HG02973 (cell line): ENCODE results near the gene DAPK1.

ENCODE experiments used
- ATAC-seq: cut with Tn5 transposase; IDR thresholded peaks from one replicate; pipeline ENCODE4 v1.9.1; 2021; ENCODE audit warnings: moderate library complexity; ENCODE audit not compliant: unreplicated experiment

Gene DAPK1

DNA sequence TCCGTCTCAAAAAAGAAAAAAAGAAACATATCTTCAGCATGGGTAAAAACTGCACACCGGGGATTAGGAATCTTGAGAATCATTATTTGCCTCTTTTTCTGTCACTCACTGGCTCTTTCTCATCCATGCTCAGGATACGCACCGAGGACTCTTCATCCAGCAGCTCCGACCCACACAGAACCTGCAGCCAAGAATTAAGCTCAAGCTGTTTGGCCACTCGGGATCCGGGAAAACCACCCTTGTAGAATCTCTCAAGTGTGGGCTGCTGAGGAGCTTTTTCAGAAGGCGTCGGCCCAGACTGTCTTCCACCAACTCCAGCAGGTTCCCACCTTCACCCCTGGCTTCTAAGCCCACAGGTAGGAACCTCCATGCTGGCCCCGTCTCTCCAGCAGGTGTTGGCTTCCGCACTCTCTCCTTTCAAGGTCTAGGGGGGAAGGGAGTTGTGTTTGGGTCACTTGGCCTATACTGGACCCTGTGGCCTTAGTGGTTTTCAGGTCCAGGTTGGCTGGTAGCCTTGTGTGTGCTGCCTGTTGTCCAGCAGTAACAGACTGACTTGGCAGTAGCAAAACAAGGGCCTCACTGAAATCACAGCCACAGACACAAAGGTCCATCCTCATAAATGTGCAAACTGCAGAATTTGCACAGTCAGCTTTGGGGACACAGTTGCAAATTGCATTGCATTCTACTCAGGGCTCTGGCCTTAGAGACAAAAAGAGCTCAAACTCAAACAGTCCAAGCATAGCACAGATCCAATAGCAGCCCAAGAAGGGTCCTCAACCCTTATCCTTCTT lies 183.8 kb downstream of the DAPK1 start:
- ATAC-seq: no peak

DNA sequence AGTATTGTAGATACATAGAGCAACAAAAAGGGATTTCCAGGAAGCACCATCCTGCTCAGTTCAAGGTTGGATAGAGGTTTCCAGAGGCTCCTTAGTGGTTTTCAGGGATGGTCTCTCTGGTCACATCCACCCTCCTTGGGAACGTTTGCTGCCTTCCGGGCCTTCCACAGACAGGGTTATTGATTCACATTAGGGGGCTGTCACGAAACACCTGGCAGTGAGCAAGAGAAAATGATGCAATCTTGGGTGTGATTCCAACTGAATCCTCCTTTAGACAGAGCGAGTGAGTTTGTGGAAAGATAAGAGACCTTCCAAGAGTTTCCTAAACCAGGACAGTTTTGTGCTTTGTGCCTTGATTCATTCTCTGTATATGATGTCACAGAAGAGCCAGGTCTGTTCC lies 184.4 kb downstream of the DAPK1 start:
- no peak for ATAC-seq

DNA sequence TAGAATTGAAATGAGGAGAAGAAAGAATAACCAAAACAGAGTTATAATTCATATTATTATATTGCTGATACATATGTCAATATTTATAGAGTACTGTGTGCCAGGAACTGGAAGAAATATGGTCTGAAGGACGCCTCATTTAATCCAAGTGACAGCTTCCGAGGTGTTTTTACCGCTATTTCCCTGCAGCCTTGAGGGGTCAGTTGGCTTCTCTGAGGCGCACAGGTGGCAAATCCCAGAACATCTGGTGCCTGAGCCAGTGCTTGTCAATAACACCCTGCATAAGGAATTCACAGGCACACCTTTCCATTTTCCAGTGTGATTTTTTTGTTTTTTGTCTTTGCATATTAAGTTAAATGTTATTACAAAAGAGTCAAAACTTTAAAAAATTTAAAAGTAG lies 185.0 kb downstream of the DAPK1 start:
- ATAC-seq: no peak

DNA sequence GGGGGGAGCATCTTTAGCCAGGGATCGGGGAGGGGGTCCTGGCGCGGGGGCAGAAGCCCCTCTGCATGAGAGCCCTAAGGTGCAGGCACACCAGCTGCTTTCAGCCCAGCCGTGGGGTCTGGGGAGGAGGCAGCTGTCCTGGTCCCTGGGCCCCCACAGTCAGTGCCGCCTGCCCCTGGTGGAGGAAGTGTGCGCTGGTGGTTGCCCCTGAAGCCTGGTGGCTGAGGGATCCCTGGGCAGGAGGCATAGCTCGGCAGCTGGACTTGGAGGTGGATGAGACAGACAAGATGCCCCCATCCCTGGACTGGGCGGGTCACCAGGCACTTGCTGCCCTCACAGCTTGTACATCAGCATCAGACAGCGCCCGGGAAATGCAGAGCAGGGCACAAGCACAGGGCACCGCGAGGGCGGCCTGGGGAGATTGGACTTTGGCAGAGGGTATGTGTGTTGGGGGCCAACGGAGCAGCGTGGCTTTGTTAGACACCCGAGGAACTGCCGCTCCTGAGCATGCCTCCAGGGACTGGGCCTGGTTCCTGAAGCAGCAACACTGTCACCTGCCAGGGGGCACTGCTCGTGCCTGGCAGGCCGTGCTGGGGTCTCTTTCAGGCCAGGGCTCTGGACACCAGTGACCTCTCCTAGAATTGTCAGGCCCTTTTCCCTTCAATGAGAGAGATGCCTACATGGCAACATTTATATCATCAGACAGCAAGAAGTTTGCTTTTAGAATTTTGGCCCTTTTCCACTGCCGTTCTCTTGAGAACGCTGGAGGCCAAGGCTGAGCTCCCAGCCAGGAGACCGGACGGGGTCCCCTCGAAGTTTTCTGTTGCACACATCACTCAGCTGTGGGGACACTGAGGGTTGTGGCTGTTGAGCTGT lies 186.3 kb downstream of the DAPK1 start:
- no peak for ATAC-seq

DNA sequence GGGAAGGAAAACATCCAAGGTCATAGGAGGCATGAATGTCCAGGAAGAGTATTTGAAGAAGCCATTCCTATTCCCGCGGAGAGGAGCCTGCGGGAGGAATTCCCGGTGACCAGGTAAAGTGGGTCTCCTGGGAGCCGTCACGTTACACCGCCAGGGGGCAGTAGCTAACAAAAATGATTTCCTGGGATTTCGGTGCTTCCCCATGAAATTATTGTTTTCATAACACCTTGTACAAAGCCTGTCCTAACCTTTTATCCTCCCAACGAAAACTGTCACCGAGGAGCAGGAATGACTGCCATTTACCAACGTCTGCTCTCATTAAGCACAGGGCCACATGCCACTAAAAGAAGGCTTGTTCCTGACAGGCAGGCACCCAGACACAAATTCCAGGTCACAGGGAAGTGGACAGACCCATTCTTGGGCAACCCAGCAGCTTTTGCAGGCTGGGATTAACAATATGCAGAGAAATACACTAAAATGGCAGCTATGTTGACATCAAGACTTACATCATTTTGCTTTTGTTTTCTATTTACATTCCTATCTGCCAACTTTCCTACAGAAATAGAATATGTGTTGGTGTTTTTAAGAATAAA lies 187.1 kb downstream of the DAPK1 start:
- no peak for ATAC-seq

DNA sequence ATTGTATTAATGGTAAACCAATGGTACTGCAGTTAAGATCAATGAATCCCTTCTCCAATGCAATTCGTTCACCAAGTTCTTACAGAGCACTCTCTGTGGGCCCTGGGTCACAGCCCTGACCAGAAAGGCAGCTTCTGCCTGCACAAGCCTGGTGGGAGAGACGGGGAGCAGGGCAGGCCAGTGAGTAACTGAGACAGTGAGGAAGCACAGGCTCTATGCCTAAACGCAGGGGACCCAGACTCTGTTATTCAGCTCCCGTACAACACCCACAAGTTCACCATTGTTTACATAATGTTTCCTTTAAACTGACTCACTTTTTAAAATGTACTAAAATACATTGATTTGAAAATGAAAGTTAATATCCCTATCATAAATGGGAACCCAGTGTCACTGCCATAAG lies 187.8 kb downstream of the DAPK1 start:
- ATAC-seq: no peak

DNA sequence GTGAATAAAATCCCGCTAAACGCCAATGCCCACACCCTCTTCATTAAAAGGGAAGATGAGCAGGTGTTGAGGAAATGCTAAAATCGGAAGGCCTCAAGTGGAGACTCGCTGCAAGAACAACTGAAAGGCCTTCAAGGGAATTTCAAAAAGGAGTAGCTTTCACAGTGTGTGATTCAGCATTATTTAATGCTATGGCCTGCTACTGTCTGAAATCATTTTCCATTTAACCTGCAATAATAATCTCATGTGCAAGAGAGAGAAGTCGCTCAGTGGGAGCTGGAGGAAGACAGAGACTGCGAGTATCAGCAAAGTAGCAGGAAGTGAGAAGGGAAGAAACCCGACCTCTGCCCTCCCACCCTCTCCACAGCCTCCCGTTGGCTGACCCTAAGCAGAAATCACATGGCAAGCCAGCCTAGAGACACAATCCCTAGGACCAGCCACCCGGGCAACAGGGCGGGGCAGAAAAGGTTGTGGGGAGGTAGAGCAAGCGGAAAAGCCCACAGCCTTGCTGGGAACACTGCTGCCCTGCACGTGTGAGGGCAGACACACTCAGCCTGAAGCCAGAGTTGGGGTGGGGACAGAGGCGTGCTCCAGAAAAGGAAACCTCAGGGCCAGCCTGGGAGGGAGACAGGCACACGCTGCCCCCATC lies 188.3 kb downstream of the DAPK1 start:
- ATAC-seq: no peak

DNA sequence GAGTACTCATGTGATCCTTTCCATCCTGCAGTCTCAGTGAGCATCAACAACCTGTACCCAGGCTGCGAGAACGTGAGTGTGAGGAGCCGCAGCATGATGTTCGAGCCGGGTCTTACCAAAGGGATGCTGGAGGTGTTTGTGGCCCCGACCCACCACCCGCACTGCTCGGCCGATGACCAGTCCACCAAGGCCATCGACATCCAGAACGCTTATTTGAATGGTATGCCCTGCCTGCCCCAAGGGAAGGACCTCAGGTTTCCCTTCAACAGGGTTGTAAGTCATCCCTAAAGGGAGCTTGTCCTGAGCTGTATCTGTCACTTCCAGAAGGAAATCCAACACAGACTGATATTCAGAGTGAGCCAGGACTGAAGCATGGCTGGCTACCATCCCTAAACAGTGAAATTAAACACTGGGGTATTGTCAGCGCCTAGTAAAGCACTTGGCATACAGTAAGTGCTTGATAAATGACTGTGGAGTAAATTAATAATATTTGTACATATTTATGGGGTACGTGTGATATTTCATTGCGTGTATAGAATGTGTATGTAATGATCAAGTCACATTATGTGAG lies 188.9 kb downstream of the DAPK1 start:
- no peak for ATAC-seq

DNA sequence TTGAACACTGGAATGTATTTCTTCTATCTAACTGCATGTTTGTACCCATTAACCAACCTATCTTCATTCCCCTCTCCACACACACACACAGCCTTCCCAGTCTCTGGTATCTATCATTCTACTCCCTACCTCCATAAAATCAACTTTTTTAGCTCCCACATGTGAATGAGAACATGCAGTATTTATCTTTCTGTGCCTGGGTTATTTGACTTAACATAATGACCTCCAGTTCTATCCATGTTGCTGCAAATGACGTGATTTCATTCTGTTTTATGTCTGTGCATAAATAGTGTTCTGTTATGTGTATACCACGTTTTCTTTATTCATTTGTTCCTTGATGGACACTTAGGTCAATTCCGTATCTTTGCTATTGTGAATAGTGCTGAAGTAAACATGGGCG lies 189.5 kb downstream of the DAPK1 start:
- no peak for ATAC-seq

DNA sequence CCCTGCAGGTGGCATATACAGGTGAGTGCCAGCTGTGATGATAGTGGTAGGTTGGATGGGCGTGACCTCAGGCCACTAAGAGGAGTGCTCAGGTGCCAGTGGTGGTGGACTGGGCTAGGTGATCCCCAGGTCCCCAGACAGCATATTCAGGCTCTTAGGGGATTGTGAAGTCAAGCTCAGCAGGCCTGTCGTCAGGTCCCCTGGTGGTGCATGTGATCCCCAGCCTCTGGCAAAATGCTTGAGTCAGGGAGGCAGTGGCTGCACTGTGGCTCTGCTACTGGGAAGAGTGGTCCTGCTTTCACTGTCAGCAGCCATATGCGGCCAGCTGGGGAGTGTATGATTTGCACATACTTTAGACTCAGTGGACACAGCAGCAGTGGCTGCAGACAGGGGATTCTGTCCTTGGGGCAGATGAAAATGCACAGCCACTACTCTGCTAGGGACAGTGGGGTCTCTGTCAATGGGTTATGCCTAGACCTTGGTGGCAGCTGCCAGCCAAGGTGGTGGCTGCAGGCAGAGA lies 196.6 kb downstream of the DAPK1 start:
- no peak for ATAC-seq

DNA sequence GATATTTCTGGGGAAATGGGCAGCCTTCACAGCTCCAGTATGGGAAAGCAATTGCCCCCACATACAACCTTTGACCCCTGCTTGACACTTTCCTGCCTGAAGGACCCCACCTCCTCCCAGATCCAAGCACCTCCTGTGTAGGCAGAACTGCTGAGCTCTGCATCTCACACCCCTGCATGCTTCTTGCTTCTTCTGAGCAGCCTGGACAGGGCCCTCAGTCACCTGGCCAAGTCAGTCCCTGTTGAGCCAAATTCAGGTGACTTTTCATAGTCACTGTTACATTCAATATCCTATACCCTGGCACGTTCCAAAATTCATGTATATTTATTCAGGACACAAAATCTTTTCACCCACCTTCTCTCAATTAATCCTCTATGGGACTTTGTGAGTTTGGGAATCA lies 197.9 kb downstream of the DAPK1 start:
- no peak for ATAC-seq

DNA sequence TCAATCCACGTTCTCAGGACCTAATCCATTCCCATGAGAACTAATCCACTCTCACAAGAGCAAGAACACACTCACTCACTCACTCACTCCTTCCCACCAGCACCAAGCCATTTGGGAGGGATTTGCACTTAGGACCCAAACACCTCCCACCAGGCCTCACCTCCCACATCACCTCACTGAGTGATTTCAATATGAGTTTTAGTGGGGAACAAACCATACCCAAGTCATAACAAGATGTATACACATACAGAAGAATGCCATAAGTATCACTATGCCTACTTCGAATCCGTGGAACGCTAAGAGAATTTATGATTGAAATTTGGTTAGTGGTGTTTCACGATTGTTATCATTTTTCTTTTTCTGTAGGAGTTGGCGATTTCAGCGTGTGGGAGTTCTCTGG lies 199.0 kb downstream of the DAPK1 start:
- no peak for ATAC-seq

DNA sequence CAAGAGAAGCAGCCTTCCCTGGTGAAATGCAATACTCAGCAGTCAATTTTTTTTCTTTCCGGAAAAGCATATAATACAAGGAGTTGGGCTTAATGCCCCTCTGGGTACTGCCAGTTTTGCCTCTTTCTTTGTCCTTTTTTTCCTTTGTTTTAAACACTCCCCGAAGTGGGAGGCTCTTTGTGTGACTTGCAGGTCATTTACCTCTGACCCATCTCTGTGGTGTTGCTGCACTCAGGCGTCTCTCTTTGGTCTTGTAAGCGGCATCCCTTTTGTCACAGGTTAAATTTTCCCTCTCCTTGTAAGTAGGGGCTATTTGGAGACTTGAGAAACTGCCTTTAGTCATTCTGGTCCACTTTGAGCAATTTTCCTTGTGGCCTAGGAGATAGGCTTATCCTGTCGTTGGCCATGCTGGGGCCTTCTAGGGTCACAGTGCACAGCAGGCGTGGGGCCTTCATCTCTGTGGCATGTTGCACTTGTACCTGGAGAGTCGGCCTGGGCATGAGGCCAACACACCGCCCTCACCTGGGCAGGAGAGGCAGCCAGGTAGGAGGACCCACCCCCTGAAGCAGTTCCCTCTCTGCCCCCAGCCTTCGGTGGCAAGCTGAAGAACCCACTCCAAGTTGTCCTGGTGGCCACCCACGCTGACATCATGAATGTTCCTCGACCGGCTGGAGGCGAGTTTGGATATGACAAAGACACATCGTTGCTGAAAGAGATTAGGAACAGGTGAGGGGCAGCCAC lies 200.6 kb downstream of the DAPK1 start:
- no peak for ATAC-seq

DNA sequence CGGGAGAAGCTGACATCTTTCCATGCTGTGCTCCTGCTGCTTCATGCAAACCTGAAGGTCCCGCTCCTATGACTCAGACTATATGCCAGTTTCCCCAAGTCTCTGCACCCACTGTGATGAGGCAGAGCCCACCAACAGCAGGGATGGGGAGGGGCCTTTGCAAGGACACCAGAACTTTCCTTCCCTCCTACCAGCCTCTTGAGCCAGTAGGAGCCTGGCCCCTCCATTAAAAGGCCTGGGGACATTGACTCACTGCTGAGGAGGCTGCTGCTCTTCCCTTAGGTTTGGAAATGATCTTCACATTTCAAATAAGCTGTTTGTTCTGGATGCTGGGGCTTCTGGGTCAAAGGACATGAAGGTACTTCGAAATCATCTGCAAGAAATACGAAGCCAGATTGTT lies 202.2 kb downstream of the DAPK1 start:
- ATAC-seq: no peak

DNA sequence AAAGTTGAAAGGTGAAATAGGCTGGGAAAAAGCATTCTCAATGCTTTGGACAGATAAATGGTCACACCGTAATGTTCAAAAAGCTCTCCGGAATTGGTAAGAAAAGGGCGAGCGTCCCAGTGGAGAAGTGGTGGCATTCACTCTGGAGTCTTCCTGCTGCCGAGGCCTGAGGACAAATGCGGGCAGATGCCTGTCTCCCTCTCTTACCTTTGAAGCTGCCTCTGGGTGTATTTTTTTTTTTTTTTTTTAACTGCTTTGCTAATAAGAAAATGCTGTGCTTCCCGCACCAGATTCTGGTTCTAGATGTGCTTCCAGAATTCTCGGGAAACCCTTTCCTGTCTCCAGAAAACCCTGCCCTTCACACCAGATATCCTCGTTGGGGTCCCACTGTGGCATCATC lies 203.8 kb downstream of the DAPK1 start:
- no peak for ATAC-seq

DNA sequence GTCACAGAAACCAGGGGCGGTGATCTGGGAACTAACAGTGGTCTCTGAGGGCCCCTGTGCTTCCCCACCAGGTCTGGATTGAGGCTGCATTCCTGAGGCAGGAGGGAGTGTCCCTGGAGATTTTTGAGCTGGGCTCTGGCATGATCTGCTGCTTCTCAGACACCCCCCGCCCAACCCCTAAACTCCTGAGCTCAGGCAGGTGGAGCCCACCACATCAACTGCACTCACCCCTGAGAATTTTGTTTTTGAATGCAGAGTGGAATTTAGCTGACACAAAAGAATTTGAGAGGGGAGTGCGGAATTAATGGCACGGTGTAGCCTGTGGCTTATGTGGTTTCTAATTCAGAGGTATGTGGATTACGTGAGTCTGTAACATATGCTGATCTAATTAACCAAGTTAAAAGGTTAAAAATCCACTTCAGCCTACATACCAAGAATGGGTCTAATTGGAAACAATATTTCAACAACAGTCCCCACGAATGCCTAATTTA lies 204.3 kb downstream of the DAPK1 start:
- ATAC-seq: no peak

DNA sequence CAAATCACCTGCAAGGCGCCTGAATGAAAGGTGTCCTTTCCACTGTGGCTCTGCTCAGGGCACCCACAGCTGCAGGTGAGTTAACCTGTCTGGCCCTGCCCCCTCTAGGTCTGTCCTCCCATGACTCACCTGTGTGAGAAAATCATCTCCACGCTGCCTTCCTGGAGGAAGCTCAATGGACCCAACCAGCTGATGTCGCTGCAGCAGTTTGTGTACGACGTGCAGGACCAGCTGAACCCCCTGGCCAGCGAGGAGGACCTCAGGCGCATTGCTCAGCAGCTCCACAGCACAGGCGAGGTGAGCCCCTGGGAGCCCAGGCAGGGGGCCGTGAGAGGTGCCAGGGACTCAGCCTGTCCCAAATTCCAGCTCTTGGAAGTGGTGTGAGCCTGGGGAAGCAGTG lies 205.3 kb downstream of the DAPK1 start:
- no peak for ATAC-seq

DNA sequence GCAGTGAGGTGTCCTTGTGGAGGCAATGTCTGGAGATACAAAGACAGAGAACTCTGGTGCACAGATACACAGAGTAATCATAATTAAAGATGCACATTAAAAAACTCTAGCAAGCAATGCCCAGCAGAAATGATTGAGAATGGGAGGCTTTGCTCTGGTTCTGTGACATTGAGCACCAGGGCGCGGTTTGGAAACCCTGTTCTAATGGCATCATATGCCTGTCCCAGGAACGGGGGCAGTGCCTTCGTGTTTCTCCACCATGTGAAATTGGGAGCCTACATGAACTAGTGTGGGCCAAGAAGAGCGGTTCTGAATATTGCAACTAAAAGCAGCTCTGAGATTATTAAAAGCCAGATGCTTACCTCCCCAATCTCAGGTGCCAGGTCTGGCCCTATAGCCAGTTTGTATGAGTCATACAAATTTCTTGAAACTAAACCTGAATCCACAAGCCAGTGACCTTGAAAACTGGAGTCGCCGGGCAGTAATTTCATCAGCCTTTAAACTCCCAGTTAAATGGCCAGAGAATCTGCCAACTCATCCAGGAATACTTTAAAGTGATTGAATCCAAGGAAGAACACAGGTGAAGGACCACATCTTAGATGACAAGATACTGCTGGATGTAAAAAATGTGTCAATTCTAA lies 206.1 kb downstream of the DAPK1 start:
- no peak for ATAC-seq

DNA sequence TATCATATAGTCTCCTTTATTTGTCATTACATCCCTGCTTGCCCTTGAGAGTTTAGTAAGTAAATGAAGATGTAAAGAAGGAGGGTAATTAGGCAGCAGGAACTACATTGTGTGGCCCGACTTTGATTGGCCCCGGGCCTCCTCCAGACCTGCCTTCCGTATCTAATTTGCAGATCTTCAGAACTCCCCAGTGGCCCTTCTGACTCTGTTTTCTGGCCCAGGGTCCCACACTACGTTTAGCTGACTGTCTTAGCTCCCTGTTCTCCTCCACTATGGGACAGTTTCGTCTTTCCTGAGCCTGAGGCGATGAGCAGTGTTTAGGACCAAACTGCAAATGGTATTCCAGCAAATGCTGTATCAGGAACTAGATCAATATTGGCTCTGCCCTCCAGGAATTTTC lies 206.7 kb downstream of the DAPK1 start:
- no peak for ATAC-seq
